ENCODE measurements around the gene PTPRM. TPM values are rescaled to one million over a fixed set of nuclear protein-coding genes. Genes with fewer than 3 reads are reported as not detected.

Gene PTPRM
- total RNA-seq, 1 experiment from 2014 or later = 11.1 TPM

DNA sequence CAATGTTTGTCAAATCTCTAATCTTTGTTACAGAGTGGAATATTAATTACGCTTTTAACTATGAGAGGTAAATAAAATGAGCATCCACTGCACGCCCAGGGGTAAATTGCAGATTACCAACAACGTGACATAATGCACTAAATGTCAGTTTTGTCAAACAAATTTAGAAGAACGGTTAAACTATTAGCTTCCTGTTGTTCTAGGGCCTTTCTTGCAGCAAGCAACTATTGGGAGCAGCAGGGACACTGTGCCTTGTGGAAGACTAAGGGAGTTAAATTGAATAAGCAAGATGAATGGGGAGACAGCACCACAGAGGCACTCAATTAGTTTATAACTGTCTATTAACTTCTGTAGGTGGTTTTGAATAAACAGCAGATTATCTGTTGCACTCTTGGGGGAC is 651.1 kb downstream of the PTPRM start:
- H3K9me3 Mint-ChIP-seq = no peaks in the 10 kb centered on the region
- POLR2A ChIA-PET = no interaction called here
- H3K4me1 Mint-ChIP-seq = peaks cover 49% of the 10 kb centered on the region
- TF ChIP-seq TEAD1 (CRISPR knock-in tag; IDR thresholded peaks at IDR 0.05) (0 out of 2 replicates have a peak, but pooled peaks have one; percentile 50), NR2C2 (CRISPR knock-in tag; IDR thresholded peaks at IDR 0.05) (no peak)
- no peak overlapping the region for H3K27ac Mint-ChIP-seq
- ATAC-seq (peak; percentile 60), DNase-seq (ENCODE audit: low spot score) (no peak)
- no peaks in the 10 kb centered on the region for H3K36me3 Mint-ChIP-seq
- H3K27me3 Mint-ChIP-seq (ENCODE audit: low read depth) = peaks cover 41% of the 10 kb centered on the region
- CTCF ChIA-PET = interaction anchor here (1.0 to 1.3 kb wide), 4 partner anchors 133 to 383 kb away, joined by 3 to 4 read pairs (median 3); no protein-coding TSS in a partner anchor
- H3K4me3 Mint-ChIP-seq = peak overlapping the region; percentile 24

GRCh38 chr18:8221452-8221851 is 654.3 kb downstream of the PTPRM start:
- Mint-ChIP-seq H3K27me3 (ENCODE audit: low read depth) (peaks cover 41% of the 10 kb centered on the region), H3K9me3 (peaks cover 16% of the 10 kb centered on the region), H3K4me3 (no peak overlapping the region), H3K27ac (no peak overlapping the region), H3K36me3 (peaks cover 16% of the 10 kb centered on the region), H3K4me1 (peaks cover 38% of the 10 kb centered on the region)
- no peak for ATAC-seq
- no peak for DNase-seq (ENCODE audit: low spot score)
- CTCF ChIA-PET = no interaction called here
- TF ChIP-seq HMGA2 (CRISPR knock-in tag; IDR thresholded peaks at IDR 0.05) (no peak), OVOL2 (CRISPR knock-in tag; IDR thresholded peaks at IDR 0.05; ENCODE audit: borderline replicate concordance) (no peak), ZNF512 (CRISPR knock-in tag; IDR thresholded peaks at IDR 0.05; ENCODE audit: borderline replicate concordance) (no peak), ESRRA (CRISPR knock-in tag; IDR thresholded peaks at IDR 0.05; ENCODE audit: borderline replicate concordance) (no peak), CREB1 (CRISPR knock-in tag; IDR thresholded peaks at IDR 0.05) (no peak), ZNF396 (CRISPR knock-in tag; IDR thresholded peaks at IDR 0.05; ENCODE audit: borderline replicate concordance) (no peak), ZNF219 (CRISPR knock-in tag; IDR thresholded peaks at IDR 0.05; ENCODE audit: borderline replicate concordance) (no peak), GRHL2 (CRISPR knock-in tag; IDR thresholded peaks at IDR 0.05; ENCODE audit: insufficient replicate concordance, severe bottlenecking) (no peak), RORB (CRISPR knock-in tag; IDR thresholded peaks at IDR 0.05) (no peak), ZBTB43 (CRISPR knock-in tag; IDR thresholded peaks at IDR 0.05) (no peak), MXD4 (CRISPR knock-in tag; IDR thresholded peaks at IDR 0.05; ENCODE audit: borderline replicate concordance) (no peak), FOXJ3 (CRISPR knock-in tag; IDR thresholded peaks at IDR 0.05; ENCODE audit: borderline replicate concordance) (no peak), EMX1 (CRISPR knock-in tag; IDR thresholded peaks at IDR 0.05) (no peak), TP53 (CRISPR knock-in tag; IDR thresholded peaks at IDR 0.05) (no peak)
- TF ChIP-seq, protein P1, sequence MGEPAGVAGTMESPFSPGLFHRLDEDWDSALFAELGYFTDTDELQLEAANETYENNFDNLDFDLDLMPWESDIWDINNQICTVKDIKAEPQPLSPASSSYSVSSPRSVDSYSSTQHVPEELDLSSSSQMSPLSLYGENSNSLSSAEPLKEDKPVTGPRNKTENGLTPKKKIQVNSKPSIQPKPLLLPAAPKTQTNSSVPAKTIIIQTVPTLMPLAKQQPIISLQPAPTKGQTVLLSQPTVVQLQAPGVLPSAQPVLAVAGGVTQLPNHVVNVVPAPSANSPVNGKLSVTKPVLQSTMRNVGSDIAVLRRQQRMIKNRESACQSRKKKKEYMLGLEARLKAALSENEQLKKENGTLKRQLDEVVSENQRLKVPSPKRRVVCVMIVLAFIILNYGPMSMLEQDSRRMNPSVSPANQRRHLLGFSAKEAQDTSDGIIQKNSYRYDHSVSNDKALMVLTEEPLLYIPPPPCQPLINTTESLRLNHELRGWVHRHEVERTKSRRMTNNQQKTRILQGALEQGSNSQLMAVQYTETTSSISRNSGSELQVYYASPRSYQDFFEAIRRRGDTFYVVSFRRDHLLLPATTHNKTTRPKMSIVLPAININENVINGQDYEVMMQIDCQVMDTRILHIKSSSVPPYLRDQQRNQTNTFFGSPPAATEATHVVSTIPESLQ (CRISPR knock-in tag; IDR thresholded peaks at IDR 0.05) = no peak
- TF ChIP-seq, protein P2, sequence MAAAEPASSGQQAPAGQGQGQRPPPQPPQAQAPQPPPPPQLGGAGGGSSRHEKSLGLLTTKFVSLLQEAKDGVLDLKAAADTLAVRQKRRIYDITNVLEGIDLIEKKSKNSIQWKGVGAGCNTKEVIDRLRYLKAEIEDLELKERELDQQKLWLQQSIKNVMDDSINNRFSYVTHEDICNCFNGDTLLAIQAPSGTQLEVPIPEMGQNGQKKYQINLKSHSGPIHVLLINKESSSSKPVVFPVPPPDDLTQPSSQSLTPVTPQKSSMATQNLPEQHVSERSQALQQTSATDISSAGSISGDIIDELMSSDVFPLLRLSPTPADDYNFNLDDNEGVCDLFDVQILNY (CRISPR knock-in tag; IDR thresholded peaks at IDR 0.05) = no peak
- POLR2A ChIA-PET = no interaction called here

GRCh38 chr18:8224576-8224975 is 657.5 kb downstream of the PTPRM start:
- Mint-ChIP-seq H3K9me3 (peaks cover 34% of the 10 kb centered on the region), H3K27me3 (ENCODE audit: low read depth) (peaks cover 17% of the 10 kb centered on the region), H3K4me3 (no peak overlapping the region), H3K4me1 (peaks cover 7% of the 10 kb centered on the region), H3K36me3 (peaks cover 23% of the 10 kb centered on the region), H3K27ac (no peak overlapping the region)
- CTCF ChIA-PET = interaction anchor here (0.6 kb wide), 1 partner anchor 15 kb away, joined by 3 read pairs; no protein-coding TSS in a partner anchor
- ATAC-seq (no peak), DNase-seq (ENCODE audit: low spot score) (no peak)
- POLR2A ChIA-PET = no interaction called here
- TF ChIP-seq CTCF (IDR thresholded peaks at IDR 0.05) (no peak), ZNF671 (CRISPR knock-in tag; IDR thresholded peaks at IDR 0.05) (no peak), ZNF317 (CRISPR knock-in tag; IDR thresholded peaks at IDR 0.05; ENCODE audit: borderline replicate concordance, low read depth) (no peak), ATF3 (CRISPR knock-in tag; conservative IDR thresholded peaks at IDR 0.05) (no peak), HMGA2 (CRISPR knock-in tag; IDR thresholded peaks at IDR 0.05) (no peak), GABPB1 (CRISPR knock-in tag; IDR thresholded peaks at IDR 0.05) (no peak)
- TF ChIP-seq, protein P3, sequence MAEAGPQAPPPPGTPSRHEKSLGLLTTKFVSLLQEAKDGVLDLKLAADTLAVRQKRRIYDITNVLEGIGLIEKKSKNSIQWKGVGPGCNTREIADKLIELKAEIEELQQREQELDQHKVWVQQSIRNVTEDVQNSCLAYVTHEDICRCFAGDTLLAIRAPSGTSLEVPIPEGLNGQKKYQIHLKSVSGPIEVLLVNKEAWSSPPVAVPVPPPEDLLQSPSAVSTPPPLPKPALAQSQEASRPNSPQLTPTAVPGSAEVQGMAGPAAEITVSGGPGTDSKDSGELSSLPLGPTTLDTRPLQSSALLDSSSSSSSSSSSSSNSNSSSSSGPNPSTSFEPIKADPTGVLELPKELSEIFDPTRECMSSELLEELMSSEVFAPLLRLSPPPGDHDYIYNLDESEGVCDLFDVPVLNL (CRISPR knock-in tag; IDR thresholded peaks at IDR 0.05; ENCODE audit: borderline replicate concordance, low read depth) = no peak
